Stomach smooth muscle (tissue), 2 donors: ENCODE measurements around the gene STXBP2.

ENCODE experiments used
- H3K27ac ChIP-seq: one replicate; pipeline ENCODE4 v1.7.0; 2013; ENCODE audit warnings: mild to moderate bottlenecking, low read length, inconsistent platforms
- H3K27me3 ChIP-seq, 2 donors: one replicate each; pipeline ENCODE4 v1.7.0; 2013; ENCODE audit warnings: low read length in 2 of 2; ENCODE audit not compliant: insufficient read depth in 2 of 2, control insufficient read depth in 1 of 2
- H3K36me3 ChIP-seq, 2 donors: one replicate each; pipeline ENCODE4 v1.7.0; 2013; ENCODE audit warnings: low read length in 2 of 2; ENCODE audit not compliant: control insufficient read depth in 2 of 2, insufficient read depth in 2 of 2
- H3K4me1 ChIP-seq: one replicate; pipeline ENCODE4 v1.7.0; 2013; ENCODE audit warnings: low read length; ENCODE audit not compliant: control insufficient read depth, insufficient read depth
- H3K4me3 ChIP-seq, 2 donors: one replicate each; pipeline ENCODE4 v1.7.0; 2013; ENCODE audit warnings: low read length in 2 of 2
- H3K9ac ChIP-seq, 2 donors: one replicate each; pipeline ENCODE4 v1.7.0; 2013; ENCODE audit warnings: low read length in 2 of 2, mild to moderate bottlenecking in 1 of 2
- H3K9me3 ChIP-seq, 2 donors: one replicate each; pipeline ENCODE4 v1.7.0; 2013; ENCODE audit warnings: low read length in 2 of 2; ENCODE audit not compliant: control insufficient read depth in 2 of 2
- donor health status: healthy.
- donor health status: Pancreatic carcinoma.

Gene STXBP2

DNA sequence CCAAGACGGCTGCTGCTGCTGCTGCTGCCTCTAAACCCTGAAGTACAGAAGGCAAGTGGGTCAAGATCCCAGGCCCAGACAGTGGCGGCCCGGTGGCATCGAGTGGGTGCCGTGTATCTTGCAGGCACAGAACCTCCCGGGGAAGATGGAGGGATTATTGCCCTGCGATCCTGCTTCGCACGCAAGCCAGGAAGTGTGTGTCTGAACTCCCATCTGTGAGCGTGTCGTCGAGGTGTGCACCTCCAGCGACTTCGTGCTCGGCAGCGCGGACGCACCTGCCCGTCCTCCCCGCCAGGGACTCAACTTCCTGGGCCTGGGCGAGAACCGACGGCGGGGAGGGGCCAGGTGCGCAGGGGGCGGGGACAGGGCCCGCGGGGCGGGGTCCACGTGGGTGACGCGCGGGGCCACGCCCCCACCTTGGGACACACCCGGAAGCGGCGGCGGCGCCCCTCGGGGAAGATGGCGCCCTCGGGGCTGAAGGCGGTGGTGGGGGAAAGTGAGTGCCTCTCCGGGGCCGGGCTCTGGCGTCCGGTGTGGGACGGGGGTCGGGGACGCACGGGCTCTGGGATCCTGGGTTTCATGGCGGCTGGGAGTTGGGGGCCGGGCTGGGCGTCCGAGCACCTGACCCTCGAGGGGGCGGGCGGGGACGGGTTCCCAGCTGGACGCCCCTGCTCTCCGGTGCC is at the start of gene STXBP2:
Gene STXBP2, plus strand, starts transcription at position 420 of the 683 bp plus-strand sequence. Its CDS starts 40 bp downstream, at position 460.
- no peaks in the 10 kb centered on the region for H3K9me3 ChIP-seq
- peaks cover 2% of the 10 kb centered on the region for H3K4me1 ChIP-seq
- H3K36me3 ChIP-seq, result no peaks in the 10 kb centered on the region
- H3K27ac ChIP-seq, result no peak within 1 kb of the TSS
- peak within 1 kb of the TSS in 1 of 2 donors; percentile 44 for H3K4me3 ChIP-seq
- H3K9ac ChIP-seq, result no peak within 1 kb of the TSS
- peaks cover 24 to 33% of the 10 kb centered on the region in 2 donors for H3K27me3 ChIP-seq

DNA sequence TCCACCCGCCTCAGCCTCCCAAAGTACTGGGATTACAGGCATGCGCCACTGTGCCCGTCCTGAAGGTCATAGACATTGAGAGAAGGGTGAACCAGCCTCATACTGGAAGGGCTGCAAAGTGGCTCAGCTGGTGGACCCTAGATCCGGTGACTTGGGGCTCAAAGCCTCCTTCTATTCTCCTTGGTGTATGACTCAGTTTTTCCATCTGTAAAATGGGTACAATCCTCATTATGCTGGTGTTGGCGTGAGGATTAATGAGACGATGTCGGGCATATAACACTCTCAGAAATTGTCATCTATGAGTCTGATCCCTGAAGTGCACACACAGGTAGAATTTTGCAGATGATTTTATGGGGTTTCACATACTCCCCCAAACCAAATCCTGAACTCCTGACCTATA is 47.1 kb upstream of the STXBP2 start:
- H3K4me3 ChIP-seq, result no peak overlapping the region
- H3K9ac ChIP-seq, result no peak overlapping the region
- no peak overlapping the region for H3K27ac ChIP-seq
- H3K4me1 ChIP-seq, result no peaks in the 10 kb centered on the region
- H3K36me3 ChIP-seq, result no peaks in the 10 kb centered on the region
- no peaks in the 10 kb centered on the region for H3K9me3 ChIP-seq
- peaks cover 15 to 16% of the 10 kb centered on the region in 2 donors for H3K27me3 ChIP-seq

DNA sequence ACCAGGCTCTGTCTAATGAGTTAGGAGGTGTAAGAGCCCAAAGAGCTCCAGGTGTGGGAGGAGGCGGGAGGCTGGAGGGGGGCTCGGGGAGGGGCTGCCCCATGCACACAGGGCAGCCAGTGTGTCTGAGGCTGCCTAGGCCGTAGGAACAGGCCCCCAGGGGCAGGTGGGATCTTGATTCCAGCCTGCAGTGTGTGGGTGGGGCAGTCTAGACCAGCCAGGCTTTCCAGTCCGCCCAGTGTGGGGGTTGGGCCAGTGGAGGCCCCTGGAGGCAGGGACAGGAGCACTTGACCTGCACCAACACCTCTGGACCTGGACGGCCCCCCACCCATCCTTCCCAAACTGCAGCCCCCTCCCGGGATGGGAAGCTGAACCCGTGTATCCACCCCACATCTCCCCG is 46.7 kb upstream of the STXBP2 start:
- Histone ChIP-seq H3K9me3 (no peaks in the 10 kb centered on the region), H3K27me3 (peaks cover 16% of the 10 kb centered on the region in 2 donors), H3K9ac (no peak overlapping the region), H3K27ac (no peak overlapping the region), H3K4me1 (no peaks in the 10 kb centered on the region), H3K4me3 (no peak overlapping the region), H3K36me3 (no peaks in the 10 kb centered on the region)

DNA sequence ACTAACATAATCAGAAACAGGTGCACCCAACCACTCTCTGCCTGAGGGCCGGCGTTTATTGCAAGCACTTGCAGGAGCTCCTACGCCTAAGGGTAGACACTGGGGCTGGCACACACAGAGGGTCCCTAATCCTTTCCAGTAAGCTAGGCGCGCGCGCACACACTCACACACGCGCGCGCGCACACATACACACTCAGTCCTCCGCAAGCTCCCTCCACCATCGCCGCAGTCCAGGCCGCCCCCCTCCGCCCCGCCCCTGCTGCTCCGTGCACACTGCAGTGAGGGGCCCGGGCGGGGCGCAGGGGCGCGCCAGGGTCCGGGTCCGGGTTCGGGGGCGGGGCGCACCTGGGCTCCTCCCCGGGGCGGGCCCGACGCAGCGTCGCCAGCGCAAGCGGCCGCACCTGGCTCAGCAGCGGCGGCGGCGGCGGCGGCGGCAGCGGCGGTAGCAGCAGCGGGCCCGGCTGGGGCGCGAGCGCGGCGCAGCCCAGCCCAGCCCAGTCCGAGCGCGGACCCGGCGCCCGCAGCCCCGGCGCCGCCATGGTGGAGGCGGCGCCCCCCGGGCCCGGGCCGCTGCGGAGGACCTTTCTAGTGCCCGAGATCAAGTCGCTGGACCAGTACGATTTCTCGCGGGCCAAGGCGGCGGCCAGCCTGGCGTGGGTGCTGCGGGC is 41.3 kb upstream of the STXBP2 start, which contains the start of gene CAMSAP3:
Gene CAMSAP3, plus strand, starts transcription at position 398 of the 668 bp plus-strand sequence. Its CDS starts 140 bp downstream, at position 538.
- no peaks in the 10 kb centered on the region for H3K9me3 ChIP-seq
- no peak within 1 kb of the TSS for H3K9ac ChIP-seq
- no peaks in the 10 kb centered on the region for H3K36me3 ChIP-seq
- H3K4me3 ChIP-seq, result peak within 1 kb of the TSS in 1 of 2 donors; percentile 35
- no peak within 1 kb of the TSS for H3K27ac ChIP-seq
- peaks cover 2% of the 10 kb centered on the region for H3K4me1 ChIP-seq
- H3K27me3 ChIP-seq, result peaks cover 29 to 38% of the 10 kb centered on the region in 2 donors

DNA sequence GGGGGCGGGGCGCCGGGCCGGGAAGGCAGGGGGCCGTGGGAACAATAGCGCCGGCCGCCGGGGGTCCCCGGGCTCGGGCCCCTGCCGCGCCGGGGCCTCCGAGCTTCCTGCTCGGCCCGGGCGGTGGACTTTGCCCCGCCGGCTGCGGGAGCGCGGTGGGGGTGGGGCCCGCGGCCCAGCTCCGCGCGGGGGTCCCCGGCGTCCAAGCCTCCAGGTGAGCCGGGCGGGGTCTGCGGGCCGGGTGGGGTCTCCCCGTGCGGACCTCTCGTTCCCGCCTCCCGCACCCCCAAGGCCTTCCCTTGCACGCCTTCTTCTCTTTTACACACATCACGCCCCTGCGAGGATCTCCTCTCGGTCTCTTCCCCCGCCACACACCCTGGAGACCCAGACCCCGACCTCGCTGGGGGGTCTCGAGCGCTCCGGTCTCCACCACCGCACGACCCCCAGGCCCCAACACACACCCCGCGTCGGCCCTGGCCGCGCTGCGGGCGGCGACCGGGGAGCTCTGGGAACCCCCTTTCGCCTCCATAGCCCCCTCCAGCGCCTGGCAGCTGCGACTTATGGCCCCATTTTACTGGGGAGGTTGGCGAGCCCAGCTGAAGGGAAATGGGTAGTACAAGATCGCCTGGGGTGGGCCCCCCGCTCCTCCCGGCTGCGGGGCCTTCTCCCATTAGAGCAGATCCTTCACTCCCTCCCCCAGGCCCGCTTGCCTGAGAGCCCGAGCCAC is 40.5 kb upstream of the STXBP2 start:
- H3K4me3 ChIP-seq, result no peak overlapping the region
- no peak overlapping the region for H3K27ac ChIP-seq
- H3K9me3 ChIP-seq, result no peaks in the 10 kb centered on the region
- peaks cover 28 to 35% of the 10 kb centered on the region in 2 donors for H3K27me3 ChIP-seq
- H3K9ac ChIP-seq, result no peak overlapping the region
- no peaks in the 10 kb centered on the region for H3K36me3 ChIP-seq
- peaks cover 2% of the 10 kb centered on the region for H3K4me1 ChIP-seq

DNA sequence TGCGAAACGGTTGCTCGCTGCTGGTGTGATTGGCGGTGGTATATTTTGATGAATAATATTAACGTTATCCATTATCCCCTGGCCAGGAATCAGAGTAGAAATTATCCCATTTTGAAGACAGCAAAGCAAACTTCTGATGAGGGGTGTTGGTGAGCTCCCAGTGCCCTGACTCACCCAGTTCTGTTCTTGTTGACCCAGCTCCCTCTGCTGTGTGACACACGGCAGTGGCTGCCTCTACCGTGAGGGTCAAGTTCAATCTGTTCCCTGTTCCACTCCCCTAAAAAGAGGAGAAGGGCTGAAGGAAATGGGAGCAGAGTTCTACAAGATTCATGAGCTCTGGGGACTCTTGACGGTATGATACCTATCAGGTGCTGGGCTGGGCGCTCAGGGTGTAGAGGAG is 39.2 kb upstream of the STXBP2 start:
- peaks cover 30 to 32% of the 10 kb centered on the region in 2 donors for H3K27me3 ChIP-seq
- H3K9me3 ChIP-seq, result no peaks in the 10 kb centered on the region
- H3K36me3 ChIP-seq, result no peaks in the 10 kb centered on the region
- no peak overlapping the region for H3K27ac ChIP-seq
- peaks cover 2% of the 10 kb centered on the region for H3K4me1 ChIP-seq
- H3K4me3 ChIP-seq, result no peak overlapping the region
- no peak overlapping the region for H3K9ac ChIP-seq

DNA sequence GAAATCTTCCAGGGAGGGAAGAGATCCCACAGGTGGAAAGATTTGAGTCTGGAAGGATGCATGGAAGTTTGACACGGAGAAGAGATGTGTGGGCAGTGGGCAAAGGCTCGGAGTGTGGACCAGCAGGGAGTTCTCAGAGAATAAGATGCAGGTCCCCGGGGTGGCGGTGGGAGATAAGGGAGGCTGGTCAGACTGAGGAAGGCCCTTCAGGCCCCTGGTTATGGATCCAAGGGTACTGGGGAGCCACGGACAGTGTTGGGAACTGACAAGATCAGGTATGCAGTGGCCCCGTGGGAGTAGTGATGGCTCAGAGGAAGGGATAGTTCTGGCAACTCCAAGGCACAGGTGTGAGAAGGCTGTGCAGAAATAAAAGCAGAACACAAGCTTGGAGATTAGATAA is 38.7 kb upstream of the STXBP2 start:
- no peak overlapping the region for H3K4me3 ChIP-seq
- H3K9ac ChIP-seq, result no peak overlapping the region
- H3K27ac ChIP-seq, result no peak overlapping the region
- H3K27me3 ChIP-seq, result peaks cover 30 to 32% of the 10 kb centered on the region in 2 donors
- no peaks in the 10 kb centered on the region for H3K36me3 ChIP-seq
- H3K4me1 ChIP-seq, result peaks cover 2% of the 10 kb centered on the region
- H3K9me3 ChIP-seq, result no peaks in the 10 kb centered on the region

DNA sequence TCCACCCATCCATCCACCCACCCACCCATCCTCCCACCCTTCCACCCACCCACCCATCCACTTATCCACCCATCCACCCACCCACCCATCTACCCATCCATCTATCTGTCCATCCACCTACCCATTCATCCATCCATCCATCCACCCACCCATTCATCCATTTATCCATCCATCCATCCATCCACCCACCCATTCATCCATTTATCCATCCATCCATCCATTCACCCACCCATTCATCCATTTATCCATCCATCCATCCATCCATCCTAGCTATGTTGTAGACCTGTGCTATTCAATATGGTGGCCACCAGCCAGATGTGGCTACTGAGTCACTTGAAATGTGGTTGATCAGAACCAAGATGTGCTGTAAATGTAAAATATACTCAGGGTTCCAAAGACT is 36.2 kb upstream of the STXBP2 start:
- H3K9me3 ChIP-seq, result no peaks in the 10 kb centered on the region
- no peak overlapping the region for H3K9ac ChIP-seq
- no peak overlapping the region for H3K27ac ChIP-seq
- no peak overlapping the region for H3K4me3 ChIP-seq
- H3K27me3 ChIP-seq, result peaks cover 25 to 29% of the 10 kb centered on the region in 2 donors
- no peaks in the 10 kb centered on the region for H3K36me3 ChIP-seq
- H3K4me1 ChIP-seq, result no peaks in the 10 kb centered on the region

DNA sequence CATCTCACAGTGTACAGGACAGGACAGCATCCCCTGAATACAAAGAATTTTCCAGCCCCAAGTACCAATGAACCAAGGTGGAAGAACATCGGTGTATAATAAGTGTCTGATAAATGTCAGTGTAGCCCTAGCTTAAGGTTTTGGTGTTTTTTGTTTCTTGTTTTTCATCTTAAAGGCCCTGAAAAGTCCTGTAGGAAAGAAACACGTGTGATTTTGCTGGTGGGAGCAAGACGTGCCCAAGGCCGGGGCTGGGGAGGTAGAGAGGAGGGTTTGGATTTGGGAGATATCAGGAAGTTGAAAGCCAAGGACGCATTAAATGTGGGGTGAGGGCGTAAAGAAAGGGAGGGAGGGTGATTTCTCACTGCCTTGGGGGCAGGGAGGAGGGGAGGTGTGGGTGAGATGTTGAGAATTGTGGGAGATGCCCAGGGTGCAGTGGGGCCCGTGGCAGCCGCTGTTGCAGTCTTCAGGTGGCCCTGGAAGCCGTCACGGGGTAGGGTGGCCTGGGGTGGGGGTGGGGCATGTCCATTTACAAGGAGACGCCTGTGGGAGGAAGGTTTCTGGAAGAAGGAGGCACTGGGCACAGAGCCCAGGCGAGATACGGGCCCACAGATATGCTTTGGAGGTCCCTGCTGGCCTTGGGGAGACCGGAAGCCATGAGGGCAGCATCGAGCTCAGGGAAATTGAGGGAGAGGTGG is 34.5 kb upstream of the STXBP2 start:
- no peak overlapping the region for H3K4me3 ChIP-seq
- no peaks in the 10 kb centered on the region for H3K9me3 ChIP-seq
- H3K4me1 ChIP-seq, result no peaks in the 10 kb centered on the region
- no peak overlapping the region for H3K9ac ChIP-seq
- no peak overlapping the region for H3K27ac ChIP-seq
- H3K36me3 ChIP-seq, result no peaks in the 10 kb centered on the region
- H3K27me3 ChIP-seq, result peaks cover 16 to 17% of the 10 kb centered on the region in 2 donors

DNA sequence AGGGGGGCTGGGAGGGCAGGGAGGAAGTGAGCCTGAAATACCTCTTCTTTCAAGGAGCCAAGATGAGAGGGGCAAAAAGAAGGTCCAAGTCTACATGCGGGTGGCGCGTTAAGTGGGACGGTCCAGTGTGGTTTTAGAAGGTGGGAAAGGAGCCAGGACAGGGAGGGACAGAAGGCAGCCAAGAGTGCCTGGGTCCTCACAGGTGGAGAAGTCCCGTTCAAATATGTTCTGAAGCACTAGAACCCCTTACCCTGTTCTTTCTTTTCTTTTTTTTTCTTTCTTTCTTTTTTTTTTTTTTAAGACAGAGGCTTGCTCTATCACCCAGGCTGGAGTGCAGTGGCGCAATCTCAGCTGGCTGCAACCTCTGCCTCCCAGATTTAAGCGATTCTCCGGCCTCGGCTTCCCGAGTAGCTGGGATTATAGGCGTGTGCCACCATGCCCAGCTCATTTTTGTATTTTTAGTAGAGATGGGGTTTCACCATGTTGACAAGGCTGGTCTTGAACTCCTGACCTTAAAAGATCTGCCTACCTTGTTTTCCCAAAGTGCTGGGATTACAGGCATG is 33.9 kb upstream of the STXBP2 start:
- Histone ChIP-seq H3K9ac (no peak overlapping the region), H3K4me3 (no peak overlapping the region), H3K36me3 (no peaks in the 10 kb centered on the region), H3K9me3 (no peaks in the 10 kb centered on the region), H3K27me3 (peaks cover 12 to 13% of the 10 kb centered on the region in 2 donors), H3K27ac (no peak overlapping the region), H3K4me1 (no peaks in the 10 kb centered on the region)
